GM10847 (cell line): ENCODE results near the gene RHBDL3.

ENCODE experiments used
- POLR2A ChIP-seq: IDR thresholded peaks from 2 replicates; pipeline ENCODE4 v1.6.1; 2011; ENCODE audit not compliant: insufficient read length; ENCODE audit errors: extremely low read depth

The RHBDL3 gene

GRCh38 chr17:32302860-32303649, 37.4 kb downstream of the RHBDL3 start:
- no peak for TF ChIP-seq POLR2A

GRCh38 chr17:32303781-32304288, 38.2 kb downstream of the RHBDL3 start:
- TF ChIP-seq POLR2A: no peak

DNA sequence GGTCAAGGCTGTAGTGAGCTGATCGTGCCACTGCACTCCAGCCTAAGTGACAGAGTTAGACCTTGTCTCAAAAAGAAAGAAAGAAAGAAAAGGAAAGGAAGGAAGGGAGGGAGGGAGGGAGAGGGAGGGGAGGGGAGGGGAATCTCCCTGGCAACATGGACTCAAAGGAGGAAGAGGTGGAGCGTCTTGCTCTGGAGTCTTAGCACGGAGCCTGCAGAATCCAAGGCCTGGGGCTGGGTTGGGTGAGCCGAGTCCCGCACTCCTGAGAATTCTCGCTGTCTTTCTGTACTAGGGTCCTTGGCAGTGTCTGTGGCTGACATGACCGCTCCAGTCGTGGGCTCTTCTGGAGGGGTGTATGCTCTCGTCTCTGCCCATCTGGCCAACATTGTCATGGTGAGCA, 39.4 kb downstream of the RHBDL3 start:
- no peak for TF ChIP-seq POLR2A

DNA sequence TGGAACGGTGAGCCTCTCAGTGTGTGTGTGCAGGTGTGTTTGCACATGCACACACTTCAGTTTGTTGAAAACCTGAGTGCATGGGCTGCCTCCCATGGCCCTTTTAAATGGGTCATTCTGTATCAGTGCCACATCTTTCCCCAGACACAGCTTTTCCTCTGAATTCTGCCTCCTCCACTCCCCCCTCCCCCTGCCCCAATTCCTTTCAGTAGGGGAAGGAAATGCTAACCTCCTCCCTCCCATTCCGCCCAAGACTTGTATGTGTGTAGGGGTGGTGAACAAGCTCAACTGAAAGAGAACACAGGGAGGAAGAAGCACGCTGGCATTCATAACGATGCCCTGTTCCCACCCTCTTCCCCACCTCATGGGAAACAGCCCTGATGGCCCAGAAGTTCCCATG, 42.0 kb downstream of the RHBDL3 start:
- no peak for TF ChIP-seq POLR2A

- TF ChIP-seq POLR2A: no peak
Observed at GRCh38 chr17:32311028-32311536, 45.5 kb downstream of the RHBDL3 start.

GRCh38 chr17:32314636-32315035, 49.0 kb downstream of the RHBDL3 start:
- TF ChIP-seq POLR2A: no peak

- no peak for TF ChIP-seq POLR2A
Observed at GRCh38 chr17:32315171-32315570, 49.5 kb downstream of the RHBDL3 start.

DNA sequence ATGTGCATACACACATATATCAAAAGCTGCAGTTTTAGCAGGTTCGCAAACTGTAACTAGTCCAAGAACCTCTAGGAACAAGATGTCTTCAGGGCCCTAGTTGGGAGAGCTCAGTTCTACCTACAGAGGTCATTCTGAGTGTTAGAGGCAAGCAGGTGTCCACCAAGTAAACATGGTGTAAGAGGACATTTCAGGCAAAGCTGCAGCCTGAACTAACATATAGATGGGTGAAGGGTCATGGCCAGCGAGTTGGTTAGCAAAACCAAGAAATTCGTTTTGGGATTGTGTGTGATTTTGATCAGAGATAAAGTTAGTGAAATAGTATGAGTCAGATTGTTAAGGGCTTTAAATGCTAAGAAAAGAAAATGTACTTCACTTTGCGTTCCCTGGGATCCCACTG, 51.7 kb downstream of the RHBDL3 start:
- no peak for TF ChIP-seq POLR2A

GRCh38 chr17:32318071-32318470, 52.4 kb downstream of the RHBDL3 start:
- TF ChIP-seq POLR2A: no peak

- TF ChIP-seq POLR2A: no peak
Observed at GRCh38 chr17:32319548-32319905, 53.9 kb downstream of the RHBDL3 start.

GRCh38 chr17:32320847-32321246, 55.2 kb downstream of the RHBDL3 start:
- no peak for TF ChIP-seq POLR2A

DNA sequence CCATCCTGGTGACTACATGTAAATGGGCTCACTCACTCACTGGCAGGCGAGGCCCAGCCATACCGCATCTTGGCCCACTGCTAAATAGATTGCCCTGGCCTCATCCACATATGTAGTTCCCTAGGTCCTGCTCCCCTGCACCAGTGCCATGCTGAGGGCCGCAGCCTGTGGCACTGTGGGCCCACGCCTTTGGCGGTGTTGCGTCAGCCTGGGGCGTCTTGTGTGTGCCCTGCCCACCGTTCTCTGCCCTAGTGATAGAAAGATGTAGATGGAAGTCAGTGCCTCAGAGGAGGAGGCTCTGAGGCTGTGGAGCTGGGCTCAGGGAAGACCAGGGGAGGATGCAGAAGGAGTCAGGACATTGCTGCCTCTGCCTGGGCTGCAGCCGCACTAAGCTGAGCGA, 57.4 kb downstream of the RHBDL3 start:
- no peak for TF ChIP-seq POLR2A

- TF ChIP-seq POLR2A: no peak
Observed at GRCh38 chr17:32323811-32324491, 58.3 kb downstream of the RHBDL3 start.

DNA sequence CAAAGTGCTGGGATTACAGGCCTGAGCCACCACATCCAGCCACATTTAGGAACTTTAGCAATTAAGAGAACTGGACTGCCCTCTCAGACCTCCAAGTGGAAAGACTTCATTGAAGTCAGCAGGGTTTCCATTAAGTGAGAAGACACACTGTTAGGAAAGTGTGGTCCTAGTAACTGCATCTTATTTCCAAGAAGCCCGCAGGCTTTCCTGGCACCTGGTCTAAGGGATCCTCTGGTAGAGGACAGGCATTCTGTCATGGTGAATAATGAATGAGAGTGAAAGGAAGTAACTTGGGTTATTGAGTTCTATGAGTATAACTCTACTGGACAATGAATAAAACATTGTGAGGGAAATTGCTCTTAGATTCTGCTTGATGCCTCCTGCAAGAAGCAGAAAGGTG, 62.3 kb downstream of the RHBDL3 start:
- TF ChIP-seq POLR2A: no peak

- TF ChIP-seq POLR2A: no peak
Observed at GRCh38 chr17:32330147-32330546, 64.5 kb downstream of the RHBDL3 start.
